Measurements from ENCODE around the gene MMP21.

The MMP21 gene

GRCh38 chr10:125799451-125800182 lies 24.0 kb upstream of the MMP21 start:
- no peak for TF ChIP-seq ZNF274 (IDR thresholded peaks at IDR 0.05; ENCODE audit: low read depth, low read length)
- TF ChIP-seq SUZ12 (IDR thresholded peaks at IDR 0.05; ENCODE audit: extremely low read depth, insufficient read depth, insufficient read length): no peak
- no peak for TF ChIP-seq YY1 (IDR thresholded peaks at IDR 0.05; ENCODE audit: insufficient read depth, insufficient read length)
- no peaks in the 10 kb centered on the region for H3K9me3 ChIP-seq (ENCODE audit: insufficient read depth, low read length)
- no peaks in the 10 kb centered on the region for H3K4me1 ChIP-seq (ENCODE audit: insufficient read depth, insufficient read length)
- H3K27me3 ChIP-seq (ENCODE audit: insufficient read depth, insufficient read length): no peaks in the 10 kb centered on the region
- H3K4me3 ChIP-seq (ENCODE audit: insufficient read length, low read depth): no peak overlapping the region
- peaks cover 63% of the 10 kb centered on the region for H3K36me3 ChIP-seq (ENCODE audit: insufficient read depth, insufficient read length, low read length)
- no peak for DNase-seq (ENCODE audit: low read depth, low spot score)
- no peak overlapping the region for H3K9ac ChIP-seq (ENCODE audit: insufficient read length, low read depth)

GRCh38 chr10:125797994-125798662 lies 22.5 kb upstream of the MMP21 start:
- no peaks in the 10 kb centered on the region for H3K9me3 ChIP-seq (ENCODE audit: insufficient read depth, low read length)
- no peak overlapping the region for H3K9ac ChIP-seq (ENCODE audit: insufficient read length, low read depth)
- no peaks in the 10 kb centered on the region for H3K4me1 ChIP-seq (ENCODE audit: insufficient read depth, insufficient read length)
- TF ChIP-seq YY1 (IDR thresholded peaks at IDR 0.05; ENCODE audit: insufficient read depth, insufficient read length) (no peak), ZNF274 (IDR thresholded peaks at IDR 0.05; ENCODE audit: low read depth, low read length) (no peak), SUZ12 (IDR thresholded peaks at IDR 0.05; ENCODE audit: extremely low read depth, insufficient read depth, insufficient read length) (no peak)
- peaks cover 59% of the 10 kb centered on the region for H3K36me3 ChIP-seq (ENCODE audit: insufficient read depth, insufficient read length, low read length)
- no peaks in the 10 kb centered on the region for H3K27me3 ChIP-seq (ENCODE audit: insufficient read depth, insufficient read length)
- no peak overlapping the region for H3K4me3 ChIP-seq (ENCODE audit: insufficient read length, low read depth)
- DNase-seq (ENCODE audit: low read depth, low spot score): no peak

GRCh38 chr10:125797424-125797823 lies 21.8 kb upstream of the MMP21 start:
- no peaks in the 10 kb centered on the region for H3K9me3 ChIP-seq (ENCODE audit: insufficient read depth, low read length)
- H3K4me3 ChIP-seq (ENCODE audit: insufficient read length, low read depth): no peak overlapping the region
- H3K4me1 ChIP-seq (ENCODE audit: insufficient read depth, insufficient read length): no peaks in the 10 kb centered on the region
- DNase-seq (ENCODE audit: low read depth, low spot score): no peak
- no peaks in the 10 kb centered on the region for H3K27me3 ChIP-seq (ENCODE audit: insufficient read depth, insufficient read length)
- peaks cover 58% of the 10 kb centered on the region for H3K36me3 ChIP-seq (ENCODE audit: insufficient read depth, insufficient read length, low read length)
- TF ChIP-seq ZNF274 (IDR thresholded peaks at IDR 0.05; ENCODE audit: low read depth, low read length): no peak
- TF ChIP-seq SUZ12 (IDR thresholded peaks at IDR 0.05; ENCODE audit: extremely low read depth, insufficient read depth, insufficient read length): no peak
- no peak for TF ChIP-seq YY1 (IDR thresholded peaks at IDR 0.05; ENCODE audit: insufficient read depth, insufficient read length)
- H3K9ac ChIP-seq (ENCODE audit: insufficient read length, low read depth): no peak overlapping the region

- DNase-seq (ENCODE audit: low read depth, low spot score): no peak
- H3K9ac ChIP-seq (ENCODE audit: insufficient read length, low read depth): no peak overlapping the region
- no peaks in the 10 kb centered on the region for H3K4me1 ChIP-seq (ENCODE audit: insufficient read depth, insufficient read length)
These were observed 20.1 kb upstream of the MMP21 start for GRCh38 chr10:125795637-125796190.

GRCh38 chr10:125795128-125795527 lies 19.5 kb upstream of the MMP21 start:
- no peaks in the 10 kb centered on the region for H3K9me3 ChIP-seq (ENCODE audit: insufficient read depth, low read length)
- no peaks in the 10 kb centered on the region for H3K4me1 ChIP-seq (ENCODE audit: insufficient read depth, insufficient read length)
- no peak overlapping the region for H3K9ac ChIP-seq (ENCODE audit: insufficient read length, low read depth)
- peaks cover 60% of the 10 kb centered on the region for H3K36me3 ChIP-seq (ENCODE audit: insufficient read depth, insufficient read length, low read length)
- no peak overlapping the region for H3K4me3 ChIP-seq (ENCODE audit: insufficient read length, low read depth)
- H3K27me3 ChIP-seq (ENCODE audit: insufficient read depth, insufficient read length): no peaks in the 10 kb centered on the region
- TF ChIP-seq ZNF274 (IDR thresholded peaks at IDR 0.05; ENCODE audit: low read depth, low read length) (no peak), SUZ12 (IDR thresholded peaks at IDR 0.05; ENCODE audit: extremely low read depth, insufficient read depth, insufficient read length) (no peak), YY1 (IDR thresholded peaks at IDR 0.05; ENCODE audit: insufficient read depth, insufficient read length) (no peak)
- DNase-seq (ENCODE audit: low read depth, low spot score): no peak

More at GRCh38 chr10:125795637-125796190, 20.1 kb upstream of the MMP21 start:
- TF ChIP-seq SUZ12 (IDR thresholded peaks at IDR 0.05; ENCODE audit: extremely low read depth, insufficient read depth, insufficient read length) (no peak), YY1 (IDR thresholded peaks at IDR 0.05; ENCODE audit: insufficient read depth, insufficient read length) (no peak), ZNF274 (IDR thresholded peaks at IDR 0.05; ENCODE audit: low read depth, low read length) (no peak)
- Histone ChIP-seq H3K36me3 (ENCODE audit: insufficient read depth, insufficient read length, low read length) (peaks cover 60% of the 10 kb centered on the region), H3K4me3 (ENCODE audit: insufficient read length, low read depth) (no peak overlapping the region), H3K9me3 (ENCODE audit: insufficient read depth, low read length) (no peaks in the 10 kb centered on the region), H3K27me3 (ENCODE audit: insufficient read depth, insufficient read length) (no peaks in the 10 kb centered on the region)

- no peak for TF ChIP-seq ZNF274 (IDR thresholded peaks at IDR 0.05; ENCODE audit: low read depth, low read length)
- no peak for TF ChIP-seq SUZ12 (IDR thresholded peaks at IDR 0.05; ENCODE audit: extremely low read depth, insufficient read depth, insufficient read length)
- TF ChIP-seq YY1 (IDR thresholded peaks at IDR 0.05; ENCODE audit: insufficient read depth, insufficient read length): no peak
- no peak overlapping the region for H3K9ac ChIP-seq (ENCODE audit: insufficient read length, low read depth)
- H3K4me1 ChIP-seq (ENCODE audit: insufficient read depth, insufficient read length): no peaks in the 10 kb centered on the region
- DNase-seq (ENCODE audit: low read depth, low spot score): no peak
- H3K4me3 ChIP-seq (ENCODE audit: insufficient read length, low read depth): no peak overlapping the region
- peaks cover 65% of the 10 kb centered on the region for H3K36me3 ChIP-seq (ENCODE audit: insufficient read depth, insufficient read length, low read length)
- no peaks in the 10 kb centered on the region for H3K9me3 ChIP-seq (ENCODE audit: insufficient read depth, low read length)
- no peaks in the 10 kb centered on the region for H3K27me3 ChIP-seq (ENCODE audit: insufficient read depth, insufficient read length)
These were observed 17.0 kb upstream of the MMP21 start for GRCh38 chr10:125792342-125793300.

All from NT2/D1 (cell line).